Measurements from ENCODE around the gene GJA5.

GJA5 gene

GRCh38 chr1:147760481-147761260, at the start of gene GJA5:
Gene GJA5 (minus strand): TSS chr1:147760602. CDS start chr1:147759238, 1,364 bp downstream.
- DNase-seq (ENCODE audit: low read depth), result no peak

- DNase-seq (ENCODE audit: low read depth), result no peak
Observed at GRCh38 chr1:147809236-147809635, 48.8 kb upstream of the GJA5 start.

- no peak for DNase-seq (ENCODE audit: low read depth)
Observed at GRCh38 chr1:147808025-147808424, 47.6 kb upstream of the GJA5 start.

- DNase-seq (ENCODE audit: low read depth), result no peak
Observed at GRCh38 chr1:147807405-147807804, 47.0 kb upstream of the GJA5 start.

GRCh38 chr1:147804942-147805723, 44.7 kb upstream of the GJA5 start:
- DNase-seq (ENCODE audit: low read depth), result no peak

GRCh38 chr1:147800804-147801203, 40.4 kb upstream of the GJA5 start:
- no peak for DNase-seq (ENCODE audit: low read depth)

- DNase-seq (ENCODE audit: low read depth), result no peak
Observed at GRCh38 chr1:147798731-147799130, 38.3 kb upstream of the GJA5 start.

GRCh38 chr1:147794570-147794969, 34.2 kb upstream of the GJA5 start:
- no peak for DNase-seq (ENCODE audit: low read depth)

- DNase-seq (ENCODE audit: low read depth), result no peak
Observed at GRCh38 chr1:147791876-147792275, 31.5 kb upstream of the GJA5 start.

- no peak for DNase-seq (ENCODE audit: low read depth)
Observed at GRCh38 chr1:147787765-147788164, 27.4 kb upstream of the GJA5 start.

- no peak for DNase-seq (ENCODE audit: low read depth)
Observed at GRCh38 chr1:147786536-147786935, 26.1 kb upstream of the GJA5 start.

- no peak for DNase-seq (ENCODE audit: low read depth)
Observed at GRCh38 chr1:147785794-147786506, 25.5 kb upstream of the GJA5 start.

- no peak for DNase-seq (ENCODE audit: low read depth)
Observed at GRCh38 chr1:147784941-147785340, 24.5 kb upstream of the GJA5 start.

GRCh38 chr1:147781056-147781471, 20.7 kb upstream of the GJA5 start:
- DNase-seq (ENCODE audit: low read depth), result no peak

GRCh38 chr1:147777694-147778093, 17.3 kb upstream of the GJA5 start:
- DNase-seq (ENCODE audit: low read depth), result no peak

- no peak for DNase-seq (ENCODE audit: low read depth)
Observed at GRCh38 chr1:147773215-147773715, 12.9 kb upstream of the GJA5 start.

- no peak for DNase-seq (ENCODE audit: low read depth)
Observed at GRCh38 chr1:147772570-147772969, 12.2 kb upstream of the GJA5 start.

GRCh38 chr1:147771226-147772125, 11.1 kb upstream of the GJA5 start:
- no peak for DNase-seq (ENCODE audit: low read depth)

- no peak for DNase-seq (ENCODE audit: low read depth)
Observed at GRCh38 chr1:147769106-147769505, 8.7 kb upstream of the GJA5 start.

GRCh38 chr1:147768582-147768981, 8.2 kb upstream of the GJA5 start:
- no peak for DNase-seq (ENCODE audit: low read depth)

- no peak for DNase-seq (ENCODE audit: low read depth)
Observed at GRCh38 chr1:147768101-147768500, 7.7 kb upstream of the GJA5 start.
